Right lobe of liver (tissue), 6 donors: ENCODE measurements around the gene ELN. TPM values are rescaled to one million over a fixed set of nuclear protein-coding genes. Genes with fewer than 3 reads are reported as not detected.

ENCODE experiments used
- ATAC-seq, 4 donors: fragments of 200-7000 bp; cut with Tn5 transposase; one replicate each; pipeline ENCODE4 v1.9.1; 2020; ENCODE audit warnings: mild to moderate bottlenecking in 4 of 4, moderate library complexity in 4 of 4
- DNase-seq, 3 donors: peaks; one replicate each; pipeline ENCODE4 v3.0.0-alpha.2; 2020
- H3K27ac ChIP-seq, 3 donors: fragments of 200-600 bp; one replicate each; pipeline ENCODE4 v1.8.0; 2022
- H3K27me3 ChIP-seq, 2 donors: fragments of 200-600 bp; one replicate each; pipeline ENCODE4 v1.8.0; 2022
- H3K36me3 ChIP-seq, 4 donors: fragments of 200-600 bp; sonication (generic) in 1 of 4; one replicate each; pipeline versions ENCODE4 v1.5.1 to v1.8.0; 2017 to 2022; ENCODE audit warnings: control low read depth in 1 of 4
- H3K4me1 ChIP-seq, 4 donors: fragments of 200-600 bp; sonication (generic) in 1 of 4; one replicate each; pipeline versions ENCODE4 v1.5.1 to v1.8.0; 2017 to 2022; ENCODE audit warnings: control low read depth in 1 of 4
- H3K4me3 ChIP-seq, 3 donors: fragments of 200-600 bp; one replicate each; pipeline ENCODE4 v1.8.0; 2022
- H3K9me3 ChIP-seq, 4 donors: fragments of 200-600 bp; sonication (generic) in 1 of 4; one replicate each; pipeline versions ENCODE4 v1.5.1 to v1.8.0; 2017 to 2022; ENCODE audit warnings: control low read depth in 1 of 4
- POLR2A ChIP-seq: fragments of 450-650 bp; IDR thresholded peaks from one replicate; pipeline ENCODE4 v1.6.1; 2017; ENCODE audit warnings: antibody characterized with exemption, mild to moderate bottlenecking
- WGBS: methylation state at CpG from one replicate; pipeline ENCODE4 v1.1.6; 2018; ENCODE audit warnings: low coverage, low lambda C conversion rate; ENCODE audit not compliant: insufficient coverage; ENCODE audit errors: missing lambda C conversion rate; 5-methylcytosine and 5-hydroxymethylcytosine counted together
- intact Hi-C, 2 donors: fragments of 100-400 bp; cut with DNase I; formaldehyde crosslinking; loops; one replicate each; pipeline versions ENCODE4 v1.11.2 to v1.14.1; 2022
- total RNA-seq, 6 experiments: library from RNA; depleted of rRNA in 2 of 6; stranded (reverse); fragments of >200 nt in 2 of 6; fragmentation: NEBNext Ultra II Directional in 3 of 6; extraction: Animal tissue kit (Norgen Biotek cat#: 25700) in 3 of 6; gene quantifications; one replicate each; pipeline versions ENCODE4 v1.1.0 to v1.2.4, GENCODE V29; 2016 to 2023
- TF ChIP-seq, protein P1 (sequence below), 4 donors: fragments of 200-600 bp in 3 of 4; fragments of 450-650 bp in 1 of 4; IDR thresholded peaks; one replicate each; pipeline versions ENCODE4 v1.5.1 to v1.8.0; 2016 to 2022; ENCODE audit warnings: antibody characterized with exemption in 4 of 4, mild to moderate bottlenecking in 2 of 4
- donor health status: DM: no; HTN: yes; CAD: no.
- donor health status: DM: no; HTN: no; CAD: no.
- donor health status: DM: no; HTN: no; CAD: no.
- donor health status: DM: no; HTN: yes; CAD: no.
- donor health status: DM: no; HTN: yes; CAD: no.

The ELN gene
- total RNA-seq, 6 experiments from 2014 or later, result 3.0 to 11.7 (median 5.3) TPM

DNA sequence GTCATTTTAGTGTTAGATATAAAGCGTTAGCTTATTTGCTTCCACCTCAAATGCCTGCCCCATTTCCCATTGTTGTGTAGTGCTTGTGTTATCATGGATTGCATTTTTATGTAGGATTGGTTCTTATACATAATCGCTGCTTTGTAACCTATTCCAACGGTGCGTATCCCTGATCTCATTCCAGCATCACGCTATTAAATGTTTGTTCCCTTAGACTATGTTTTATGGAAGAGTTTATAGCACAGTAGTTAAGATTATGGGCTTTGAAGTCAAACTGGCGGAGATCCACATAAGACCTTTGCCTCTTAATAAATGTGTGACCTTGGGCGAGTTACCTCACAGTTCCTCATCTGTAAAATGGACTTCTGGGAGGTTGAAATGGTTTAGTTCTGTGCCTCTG is 34.0 kb upstream of the ELN start:
- H3K4me3 ChIP-seq, result no peak overlapping the region
- DNase-seq, result no peak
- WGBS, result 84% methylated on average over 7 of the region's 7 CpGs
- intact Hi-C loops, result no loop called here
- no peak for ATAC-seq
- H3K27ac ChIP-seq, result no peak overlapping the region
- no peaks in the 10 kb centered on the region for H3K27me3 ChIP-seq
- TF ChIP-seq, protein P1, sequence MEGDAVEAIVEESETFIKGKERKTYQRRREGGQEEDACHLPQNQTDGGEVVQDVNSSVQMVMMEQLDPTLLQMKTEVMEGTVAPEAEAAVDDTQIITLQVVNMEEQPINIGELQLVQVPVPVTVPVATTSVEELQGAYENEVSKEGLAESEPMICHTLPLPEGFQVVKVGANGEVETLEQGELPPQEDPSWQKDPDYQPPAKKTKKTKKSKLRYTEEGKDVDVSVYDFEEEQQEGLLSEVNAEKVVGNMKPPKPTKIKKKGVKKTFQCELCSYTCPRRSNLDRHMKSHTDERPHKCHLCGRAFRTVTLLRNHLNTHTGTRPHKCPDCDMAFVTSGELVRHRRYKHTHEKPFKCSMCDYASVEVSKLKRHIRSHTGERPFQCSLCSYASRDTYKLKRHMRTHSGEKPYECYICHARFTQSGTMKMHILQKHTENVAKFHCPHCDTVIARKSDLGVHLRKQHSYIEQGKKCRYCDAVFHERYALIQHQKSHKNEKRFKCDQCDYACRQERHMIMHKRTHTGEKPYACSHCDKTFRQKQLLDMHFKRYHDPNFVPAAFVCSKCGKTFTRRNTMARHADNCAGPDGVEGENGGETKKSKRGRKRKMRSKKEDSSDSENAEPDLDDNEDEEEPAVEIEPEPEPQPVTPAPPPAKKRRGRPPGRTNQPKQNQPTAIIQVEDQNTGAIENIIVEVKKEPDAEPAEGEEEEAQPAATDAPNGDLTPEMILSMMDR (IDR thresholded peaks at IDR 0.05), result no peak
- TF ChIP-seq POLR2A, result no peak
- no peaks in the 10 kb centered on the region for H3K36me3 ChIP-seq
- no peaks in the 10 kb centered on the region for H3K4me1 ChIP-seq
- no peaks in the 10 kb centered on the region for H3K9me3 ChIP-seq

- H3K27me3 ChIP-seq, result no peaks in the 10 kb centered on the region
- DNase-seq (no peak), ATAC-seq (no peak)
- H3K4me3 ChIP-seq, result no peak overlapping the region
- H3K36me3 ChIP-seq, result no peaks in the 10 kb centered on the region
- TF ChIP-seq, protein P1 (IDR thresholded peaks at IDR 0.05), result no peak
- TF ChIP-seq POLR2A, result no peak
- no peaks in the 10 kb centered on the region for H3K4me1 ChIP-seq
- intact Hi-C loops, result no loop called here
- H3K27ac ChIP-seq, result no peak overlapping the region
- H3K9me3 ChIP-seq, result no peaks in the 10 kb centered on the region
Observed at GRCh38 chr7:73994761-73995160, 33.2 kb upstream of the ELN start.

DNA sequence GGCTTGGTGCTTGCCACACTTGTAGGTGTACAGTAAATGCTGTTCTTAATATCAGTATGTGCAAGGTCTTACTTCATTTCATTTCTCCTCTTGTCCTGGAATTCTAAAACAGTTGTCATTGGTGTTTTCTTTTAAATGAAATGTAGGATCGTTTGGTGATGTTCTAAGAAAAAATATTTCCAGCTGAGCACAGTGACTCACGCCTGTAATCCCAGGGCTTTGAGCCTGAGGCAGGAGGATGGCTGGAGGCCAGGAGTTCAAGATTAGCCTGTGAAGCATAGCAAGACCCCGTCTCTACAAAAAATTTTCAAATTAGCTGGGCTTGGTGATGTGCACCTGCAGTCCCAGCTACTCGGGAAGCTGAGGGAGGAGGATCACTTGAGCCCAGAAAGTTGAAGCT is 32.6 kb upstream of the ELN start:
- ATAC-seq, result no peak
- Histone ChIP-seq H3K27ac (no peak overlapping the region), H3K4me1 (no peaks in the 10 kb centered on the region), H3K27me3 (no peaks in the 10 kb centered on the region), H3K36me3 (no peaks in the 10 kb centered on the region), H3K4me3 (no peak overlapping the region), H3K9me3 (no peaks in the 10 kb centered on the region)
- no peak for DNase-seq
- WGBS, result 77% methylated on average over 4 of the region's 4 CpGs
- intact Hi-C loops, result no loop called here
- TF ChIP-seq POLR2A, result no peak
- TF ChIP-seq, protein P1 (IDR thresholded peaks at IDR 0.05), result no peak

DNA sequence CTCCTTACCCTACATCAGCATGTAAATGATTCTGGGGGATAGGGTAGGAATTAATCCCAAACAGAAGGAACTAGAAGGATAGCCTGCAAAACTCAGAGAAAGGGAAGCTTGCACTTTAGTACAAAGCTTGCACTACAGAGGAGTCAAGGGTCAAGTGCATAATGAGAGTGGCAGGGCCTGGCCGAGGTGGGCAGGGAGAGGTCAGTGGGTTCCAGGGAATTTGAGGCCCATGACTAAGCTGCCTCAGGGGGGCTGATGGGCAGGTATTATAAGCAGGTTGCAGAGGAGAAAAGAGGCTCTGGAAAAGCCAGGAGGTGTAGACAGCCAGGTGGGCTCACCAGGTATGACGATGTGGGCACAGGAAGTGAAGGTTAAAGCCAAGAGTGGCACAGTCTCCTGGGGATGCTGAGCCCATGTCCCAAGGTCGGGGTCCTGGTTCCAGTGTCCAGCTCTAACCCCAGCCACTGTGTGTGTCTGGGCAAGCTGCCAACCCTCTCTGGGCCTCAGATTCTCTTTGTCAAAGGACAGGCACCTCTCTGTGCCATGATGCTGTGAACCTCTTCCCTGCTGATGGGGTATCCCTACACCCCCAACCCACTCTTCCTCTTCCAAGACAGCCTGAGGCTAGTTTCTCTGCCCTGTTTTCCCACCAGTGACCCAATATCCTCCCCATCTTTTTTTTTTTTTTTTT is 32.0 kb upstream of the ELN start:
- Histone ChIP-seq H3K36me3 (no peaks in the 10 kb centered on the region), H3K27me3 (no peaks in the 10 kb centered on the region), H3K27ac (no peak overlapping the region), H3K9me3 (no peaks in the 10 kb centered on the region), H3K4me1 (no peaks in the 10 kb centered on the region), H3K4me3 (no peak overlapping the region)
- WGBS, result 40% methylated on average over 1 of the region's 3 CpGs
- DNase-seq (no peak), ATAC-seq (no peak)
- TF ChIP-seq, protein P1 (IDR thresholded peaks at IDR 0.05), result no peak
- TF ChIP-seq POLR2A, result no peak
- intact Hi-C loops, result no loop called here

DNA sequence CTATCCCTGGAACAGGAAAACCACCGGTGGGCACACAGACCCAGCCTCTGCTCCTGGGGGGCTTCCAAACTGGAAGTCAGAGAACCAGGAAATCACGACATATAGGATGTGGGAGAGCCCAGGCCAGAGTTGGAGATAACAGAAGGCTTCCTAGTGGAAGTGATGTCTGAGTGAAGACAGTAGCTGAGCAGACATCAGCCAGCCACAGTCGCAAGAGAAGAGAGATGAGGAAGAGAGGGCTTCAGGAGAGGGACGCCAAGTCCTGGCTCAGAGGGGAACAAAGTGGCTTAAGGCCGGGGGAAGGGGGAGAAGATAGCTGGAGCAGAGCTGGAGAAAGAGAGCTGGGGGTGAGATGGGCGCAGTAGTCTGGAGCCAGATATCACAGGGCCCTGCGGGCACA is 30.9 kb upstream of the ELN start:
- intact Hi-C loops, result no loop called here
- H3K36me3 ChIP-seq, result no peaks in the 10 kb centered on the region
- 49% methylated on average over 5 of the region's 7 CpGs for WGBS
- H3K4me3 ChIP-seq, result no peak overlapping the region
- H3K9me3 ChIP-seq, result no peaks in the 10 kb centered on the region
- no peaks in the 10 kb centered on the region for H3K4me1 ChIP-seq
- H3K27me3 ChIP-seq, result no peaks in the 10 kb centered on the region
- no peak for TF ChIP-seq POLR2A
- TF ChIP-seq, protein P1 (IDR thresholded peaks at IDR 0.05), result no peak
- ATAC-seq (no peak), DNase-seq (no peak)
- no peak overlapping the region for H3K27ac ChIP-seq
